SKM-1 treated with dmso at 0.1 percent for 144 hours (cell line): Measurements from ENCODE around the gene HIPK1.
A peak's percentile ranks its signal among the peaks of the same experiment; 100 is the strongest.
"Not testable (repeated sequence)": the region's sequence is repeated elsewhere in the genome, so short reads cannot be mapped to it uniquely, and the experiment has no call there.

Experiments
- DNase-seq: peaks from one replicate; lab custom pipeline; 2025; ENCODE audit not compliant: unreplicated experiment; lab: John Stamatoyannopoulos, UW

Gene HIPK1

GRCh38 chr1:113981962-113982931 is 53.1 kb downstream of the HIPK1 start:
- DNase-seq, result peak; percentile 45

DNA sequence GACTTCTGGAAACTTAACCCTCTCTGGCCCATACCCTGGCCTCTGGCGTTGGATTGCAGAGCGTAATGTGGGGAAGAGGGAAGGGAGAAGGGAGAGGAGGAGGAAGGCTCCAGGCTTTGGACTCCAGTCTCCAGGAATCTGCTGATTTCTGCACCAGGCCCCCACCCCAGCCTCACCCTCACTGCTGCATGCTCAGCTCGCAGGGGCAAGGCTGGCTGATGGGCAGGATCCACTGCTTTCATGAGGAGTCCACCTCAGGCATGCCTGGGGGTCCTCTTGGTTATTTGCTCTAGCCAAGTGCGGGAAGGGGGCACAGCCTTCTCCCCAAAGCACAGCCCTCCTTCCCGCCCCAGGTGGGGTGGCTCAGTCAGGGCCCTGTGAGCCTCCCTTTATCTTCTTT is 53.8 kb downstream of the HIPK1 start:
- no peak for DNase-seq

DNA sequence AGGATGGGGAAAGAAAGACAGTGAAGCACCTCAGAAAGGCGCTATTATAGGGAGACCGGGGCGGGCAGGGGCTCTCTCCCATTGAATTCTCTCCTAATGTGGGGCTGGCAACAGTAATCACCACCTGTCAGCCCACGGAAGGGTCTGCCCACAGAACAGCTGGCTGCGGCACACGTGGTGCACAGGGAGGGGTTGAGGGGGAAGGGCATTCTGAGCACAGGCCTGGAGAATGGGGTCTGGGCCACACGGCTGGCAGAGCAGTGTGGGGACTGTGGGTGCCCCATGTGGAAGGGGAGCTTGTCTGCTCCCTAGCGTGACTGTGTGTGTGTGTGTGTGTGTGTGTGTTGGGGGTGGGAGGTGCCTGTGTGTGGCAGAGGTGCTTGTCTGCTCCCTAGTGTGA is 54.3 kb downstream of the HIPK1 start:
- DNase-seq, result no peak

GRCh38 chr1:113983826-113984225 is 54.7 kb downstream of the HIPK1 start:
- no peak for DNase-seq

DNA sequence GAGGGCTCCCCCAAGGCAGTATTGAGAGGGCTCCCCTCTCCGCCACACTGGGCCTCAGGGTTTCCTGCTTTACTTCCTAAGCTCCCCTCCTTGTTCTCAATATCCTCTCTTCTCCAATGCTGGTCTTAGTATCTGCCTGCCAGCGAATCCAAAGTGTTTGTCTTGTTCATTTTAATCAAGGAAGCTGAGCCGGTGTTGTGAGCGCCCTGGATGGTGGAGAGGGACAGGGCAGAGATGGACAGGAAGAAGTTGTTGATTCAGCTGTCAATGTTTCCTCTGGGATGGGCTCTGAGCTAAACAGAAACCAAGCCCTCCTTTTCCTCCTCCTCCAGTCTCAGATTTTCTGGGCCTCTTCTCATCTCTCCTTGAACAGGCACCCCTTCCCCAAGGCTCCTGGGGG is 55.6 kb downstream of the HIPK1 start:
- no peak for DNase-seq

DNA sequence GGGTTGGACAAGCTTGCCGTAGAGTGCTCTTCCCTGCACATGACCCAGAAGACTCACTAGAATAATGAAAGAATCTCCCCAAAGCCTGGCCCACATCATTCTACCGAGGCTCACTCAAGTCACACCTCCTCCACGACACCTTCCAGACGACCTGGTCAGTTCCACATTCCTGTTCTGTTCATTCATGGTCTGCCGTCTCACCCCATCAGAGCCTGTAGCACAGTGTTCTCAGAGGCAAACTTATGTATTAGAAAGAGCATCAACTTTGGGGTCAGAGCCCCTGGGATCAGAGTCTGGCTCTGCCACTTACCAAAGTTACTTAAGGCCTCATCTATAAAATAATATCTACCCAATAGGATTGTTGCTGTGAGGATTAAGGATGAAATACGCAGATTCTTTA is 57.7 kb downstream of the HIPK1 start:
- no peak for DNase-seq

GRCh38 chr1:113987259-113987658 is 58.1 kb downstream of the HIPK1 start:
- DNase-seq, result no peak

DNA sequence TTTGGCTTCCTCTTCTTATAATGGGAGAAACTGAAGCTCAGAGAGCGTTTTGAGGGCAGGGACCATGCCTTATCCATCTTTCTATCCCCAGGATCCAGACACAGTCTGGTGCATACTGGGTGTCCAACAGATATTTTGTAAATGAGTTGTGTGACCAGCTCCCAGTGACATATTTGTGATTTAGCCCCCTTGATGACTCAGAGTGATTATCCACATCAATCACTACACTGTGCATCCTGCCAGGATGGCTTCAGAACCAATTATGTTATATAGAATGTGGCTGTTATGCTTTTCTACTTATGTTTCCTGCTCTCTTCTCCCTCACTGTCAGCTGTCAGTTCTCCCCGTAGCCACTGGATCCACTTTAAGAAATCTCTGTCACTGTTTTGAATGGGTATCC is 61.4 kb downstream of the HIPK1 start:
- no peak for DNase-seq

DNA sequence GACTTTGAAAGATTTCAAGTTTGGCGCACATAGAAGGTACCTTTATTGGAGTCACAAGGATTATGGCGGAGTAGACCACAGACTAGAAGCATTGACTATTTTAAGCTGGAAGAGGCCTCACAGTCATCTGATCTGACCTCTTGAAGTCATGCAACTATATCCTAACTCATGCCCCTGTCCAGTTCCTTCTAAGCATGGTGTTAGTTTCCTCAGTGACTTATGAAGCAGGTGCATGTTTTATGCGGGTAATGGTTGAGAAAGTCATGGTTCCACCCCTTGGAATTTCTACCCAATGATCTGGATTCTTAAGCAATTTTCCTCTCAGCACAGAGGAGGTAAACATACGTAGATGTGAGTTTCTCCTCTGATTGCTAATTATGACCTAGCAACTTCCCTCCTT is 61.8 kb downstream of the HIPK1 start:
- no peak for DNase-seq

- no peak for DNase-seq
These were observed 62.4 kb downstream of the HIPK1 start for GRCh38 chr1:113991467-113991997.

GRCh38 chr1:113993072-113993471 is 63.9 kb downstream of the HIPK1 start:
- DNase-seq, result no peak

DNA sequence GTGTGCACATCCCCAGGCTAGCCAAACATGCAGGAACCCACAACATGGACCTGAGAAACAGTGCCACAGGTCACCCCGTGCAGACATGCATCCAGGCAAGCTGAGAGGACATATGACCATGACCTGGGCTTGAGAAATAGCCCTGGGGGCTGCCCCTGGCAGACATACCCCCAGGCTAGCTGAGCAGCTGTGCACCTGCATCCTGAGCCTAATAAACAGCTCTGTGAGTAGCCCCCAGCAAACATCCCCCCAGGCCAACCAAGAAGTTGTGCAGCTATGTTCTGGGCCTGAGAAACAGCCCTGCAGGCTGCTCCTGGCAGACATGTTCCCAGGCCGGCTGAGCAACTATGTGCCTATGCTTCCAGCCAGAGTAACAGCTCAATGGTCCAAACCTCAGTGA is 64.6 kb downstream of the HIPK1 start:
- no peak for DNase-seq

DNA sequence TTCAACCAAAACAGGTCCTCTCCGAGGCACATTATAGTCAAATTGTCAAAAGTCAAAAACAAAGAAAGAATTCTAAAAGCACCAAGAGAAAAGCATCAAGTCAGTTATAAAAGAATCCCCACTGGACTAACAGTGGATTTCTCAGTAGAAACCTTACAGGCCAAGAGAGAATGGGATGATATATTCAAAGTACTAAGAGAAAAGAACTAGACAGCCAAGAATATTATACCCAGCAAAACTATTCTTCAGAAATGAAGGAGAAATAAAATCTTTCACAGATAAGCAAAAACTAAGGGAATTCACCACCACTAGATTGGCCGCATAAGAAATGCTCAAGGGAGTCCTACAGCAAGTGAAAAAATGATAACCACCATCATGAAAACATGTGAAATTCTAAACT is 66.3 kb downstream of the HIPK1 start:
- DNase-seq, result no peak

GRCh38 chr1:113998361-113998760 is 69.2 kb downstream of the HIPK1 start:
- DNase-seq, result no peak

DNA sequence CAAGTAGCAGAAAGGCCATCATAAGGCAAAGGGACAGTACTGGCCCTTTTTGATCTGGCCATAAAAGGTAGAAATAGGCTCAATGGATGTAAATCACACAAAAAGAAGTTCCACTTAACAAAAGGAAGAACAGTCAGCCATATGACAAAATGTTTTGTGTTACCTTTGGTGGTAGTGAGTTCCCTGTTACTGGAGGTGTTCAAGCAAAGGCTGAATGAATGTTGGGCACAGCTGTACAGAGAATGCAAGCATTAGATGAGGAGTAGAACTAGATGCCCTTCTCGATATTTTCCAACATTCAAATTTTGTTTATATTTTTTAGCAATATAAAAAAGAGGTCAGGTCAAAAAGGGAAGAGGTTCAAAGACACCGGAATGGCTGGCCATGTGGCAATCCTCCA is 70.1 kb downstream of the HIPK1 start:
- no peak for DNase-seq

- no peak for DNase-seq
These were observed 70.7 kb downstream of the HIPK1 start for GRCh38 chr1:113999799-114000198.

- DNase-seq, result no peak
These were observed 71.3 kb downstream of the HIPK1 start for GRCh38 chr1:114000406-114000805.

DNA sequence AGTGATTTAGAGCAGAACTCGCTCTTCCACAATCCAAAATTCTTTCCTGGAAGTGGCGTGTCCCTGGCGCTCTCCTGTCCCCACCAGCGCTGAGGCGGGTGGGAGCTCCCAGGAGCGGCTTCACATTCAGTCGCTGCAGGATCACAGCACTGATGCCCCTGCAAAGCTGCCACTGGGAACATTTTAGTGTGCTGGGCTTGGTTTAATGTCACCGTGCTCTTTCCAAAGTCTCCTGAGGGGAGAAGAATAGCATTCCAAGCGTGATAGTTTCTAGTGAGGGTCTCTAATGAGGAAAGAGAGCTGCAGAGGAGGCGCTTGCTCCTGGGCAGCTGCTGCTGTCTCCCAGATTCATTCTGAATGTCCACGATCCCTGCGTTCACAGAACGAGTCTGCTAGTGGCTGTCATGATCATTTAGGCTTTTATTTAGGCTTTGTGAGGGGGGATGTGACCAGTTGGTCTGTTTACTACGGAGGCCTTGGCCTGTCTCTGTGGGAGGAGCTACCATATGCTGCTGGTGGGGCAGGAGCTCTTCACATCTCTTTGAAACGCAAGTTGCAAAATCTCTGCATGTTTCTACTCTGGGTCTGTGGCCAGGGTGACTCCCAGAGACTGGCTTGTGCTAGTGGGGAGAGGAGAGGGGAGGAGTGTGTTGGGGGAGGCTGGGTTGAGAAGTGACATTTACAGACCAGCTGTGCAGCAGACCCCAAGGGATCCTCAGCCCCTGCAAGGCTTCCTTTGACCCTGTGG is 73.5 kb downstream of the HIPK1 start:
- no peak for DNase-seq

DNA sequence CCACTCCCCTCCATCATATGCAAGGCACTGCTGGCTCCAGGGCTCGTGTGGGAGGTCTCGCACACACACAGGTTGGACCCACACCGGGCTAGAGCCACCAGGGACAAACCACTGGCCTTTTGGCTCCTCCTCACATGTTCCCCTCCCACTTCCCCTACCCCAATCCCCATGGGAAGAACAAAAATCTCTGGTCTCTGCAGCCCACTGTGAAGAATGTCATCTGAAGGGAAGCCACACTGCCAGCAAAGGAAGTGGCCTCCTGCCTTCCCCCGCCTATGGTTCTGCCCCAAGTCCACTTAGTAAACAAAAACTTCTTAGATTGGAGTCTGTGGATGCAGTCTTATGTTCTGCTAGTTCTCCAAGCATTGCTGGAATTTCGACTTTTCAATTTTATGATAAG is 74.3 kb downstream of the HIPK1 start:
- DNase-seq, result no peak

- not testable (repeated sequence) for DNase-seq
These were observed 77.7 kb downstream of the HIPK1 start for GRCh38 chr1:114006825-114007224.

- DNase-seq, result no peak
These were observed 79.4 kb downstream of the HIPK1 start for GRCh38 chr1:114008480-114008941.

DNA sequence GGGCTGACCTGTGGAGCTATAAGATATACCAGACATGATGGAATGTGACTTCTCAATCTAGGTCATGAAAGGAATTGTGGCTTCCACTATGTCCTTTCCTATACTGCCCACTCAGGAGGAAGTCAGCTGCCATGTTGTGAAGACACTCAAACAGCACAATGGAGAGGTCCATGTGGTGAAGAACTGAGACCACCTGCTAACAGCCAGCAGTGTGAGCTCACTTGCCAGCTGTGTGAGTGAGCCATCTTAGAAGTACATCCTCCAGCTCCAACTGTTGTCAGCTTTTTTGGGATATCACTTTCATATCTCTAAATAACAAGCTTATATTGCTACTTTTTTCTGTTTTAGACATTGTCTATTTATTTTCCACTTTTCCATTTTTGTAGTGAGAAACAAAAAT is 79.9 kb downstream of the HIPK1 start:
- DNase-seq, result no peak
